Ovary (tissue), 10 donors: ENCODE results near the gene FSTL1. TPM values are rescaled to one million over a fixed set of nuclear protein-coding genes. Genes with fewer than 3 reads are reported as not detected.

ENCODE experiments used
- DNase-seq, 5 donors: peaks; one replicate each; pipeline ENCODE4 v3.0.0-alpha.2; 2019 to 2020
- H3K27ac ChIP-seq, 2 donors: fragments of 200-600 bp; one replicate each; pipeline versions ENCODE4 v1.5.1 to v1.8.0; 2019 to 2022
- H3K27me3 ChIP-seq: fragments of 200-600 bp; one replicate; pipeline ENCODE4 v1.8.0; 2022
- H3K36me3 ChIP-seq: fragments of 200-600 bp; sonication (generic); one replicate; pipeline ENCODE4 v1.5.1; 2019
- H3K4me1 ChIP-seq: one replicate; pipeline ENCODE4 v1.8.1; 2013; ENCODE audit warnings: mild to moderate bottlenecking, moderate library complexity; ENCODE audit not compliant: insufficient read depth
- H3K4me3 ChIP-seq: fragments of 200-600 bp; sonication (generic); one replicate; pipeline ENCODE4 v1.5.1; 2017
- H3K9me3 ChIP-seq, 2 donors: fragments of 200-600 bp in 1 of 2; sonication (generic) in 1 of 2; one replicate each; pipeline versions ENCODE4 v1.5.1 to v1.8.1; 2013 to 2019; ENCODE audit warnings: mild to moderate bottlenecking in 1 of 2, moderate library complexity in 1 of 2
- EP300 ChIP-seq: sonication (generic); formaldehyde crosslinking; IDR thresholded peaks from one replicate; pipeline ENCODE4 v1.6.1; 2017; ENCODE audit warnings: antibody characterized with exemption
- POLR2A ChIP-seq: fragments of 450-650 bp; IDR thresholded peaks from one replicate; pipeline ENCODE4 v1.6.1; 2017; ENCODE audit warnings: antibody characterized with exemption, mild to moderate bottlenecking, moderate library complexity
- WGBS, 3 donors: extraction: QIAGEN DNeasy Blood & Tissue Kit in 1 of 3; methylation state at CpG; one replicate each; pipeline versions ENCODE4 v1.1.5 to v1.1.7; 2013 to 2017; 5-methylcytosine and 5-hydroxymethylcytosine counted together
- intact Hi-C, 4 donors: fragments of 100-400 bp; cut with DNase I; formaldehyde crosslinking; loops; one replicate each; pipeline versions ENCODE4 v1.11.0 to v1.15.1; 2022 to 2023
- long read RNA-seq, 3 donors: library from polyadenylated mRNA in 2 of 3; unstranded in 2 of 3; transcript quantifications; one replicate each; pipeline ENCODE4 v2.0.0 and lab custom pipeline, GENCODE V29; 2021 to 2026
- polyA plus RNA-seq, 2 donors: library from polyadenylated mRNA; stranded (reverse); fragments of 200-250 nt in 1 of 2; fragments of 350-450 nt in 1 of 2; fragmentation: Illumina TruSeq in 1 of 2; extraction: RNeasy Lipid Tissue Mini Kit (QIAGEN cat#74804) in 1 of 2; gene quantifications; one replicate each; pipeline ENCODE4 v1.2.3, GENCODE V29; 2013 to 2014
- total RNA-seq, 7 donors: library from RNA; depleted of rRNA in 2 of 7; stranded (reverse); fragments of >200 nt in 2 of 7; fragmentation: NEBNext Ultra II Directional in 3 of 7; extraction: Animal tissue kit (Norgen Biotek cat#: 25700) in 3 of 7; gene quantifications; one replicate each; pipeline versions ENCODE4 v1.1.0 to v1.2.4, GENCODE V29; 2016 to 2023
- TF ChIP-seq, protein P1 (sequence below), 3 donors: fragments of 450-650 bp in 2 of 3; fragments of 200-600 bp in 1 of 3; IDR thresholded peaks; one replicate each; pipeline versions ENCODE4 v1.5.1 to v1.8.0; 2016 to 2022; ENCODE audit warnings: antibody characterized with exemption in 3 of 3, mild to moderate bottlenecking in 1 of 3
- donor health status: DM: no; HTN: no; CAD: no; lungs with moderate emphysema.
- donor health status: DM: no; HTN: no; CAD: no.
- donor health status: Bipolar disorder and iron deficiency.
- donor health status: DM: yes; HTN: yes; CAD: no.
- donor health status: DM: no; HTN: no; CAD: no.
- donor health status: DM: yes; HTN: yes; CAD: no.

FSTL1 gene, protein sequence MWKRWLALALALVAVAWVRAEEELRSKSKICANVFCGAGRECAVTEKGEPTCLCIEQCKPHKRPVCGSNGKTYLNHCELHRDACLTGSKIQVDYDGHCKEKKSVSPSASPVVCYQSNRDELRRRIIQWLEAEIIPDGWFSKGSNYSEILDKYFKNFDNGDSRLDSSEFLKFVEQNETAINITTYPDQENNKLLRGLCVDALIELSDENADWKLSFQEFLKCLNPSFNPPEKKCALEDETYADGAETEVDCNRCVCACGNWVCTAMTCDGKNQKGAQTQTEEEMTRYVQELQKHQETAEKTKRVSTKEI
- total RNA-seq, result 100 to 1,000 TPM in 5 of 7 donors, 10 to 100 TPM in 2; 98.0 to 296 (median 204) TPM
- polyA plus RNA-seq, result 100 to 1,000 TPM; 104 to 357 TPM
- long read RNA-seq, donor 1, full-length matches to known transcripts, result 55 of 93 reads
- long read RNA-seq, donor 1, partial matches to known transcripts, result 11 of 93 reads
- long read RNA-seq, donor 1, other reads (novel, unspliced or antisense), result 27 of 93 reads
- long read RNA-seq, donor 2, full-length matches to known transcripts, result 54 of 59 reads
- long read RNA-seq, donor 2, partial matches to known transcripts, result 0 of 59 reads
- long read RNA-seq, donor 2, other reads (novel, unspliced or antisense), result 5 of 59 reads
- long read RNA-seq, donor 3, full-length matches to known transcripts, result 393 of 472 reads
- long read RNA-seq, donor 3, partial matches to known transcripts, result 43 of 472 reads
- long read RNA-seq, donor 3, other reads (novel, unspliced or antisense), result 36 of 472 reads

DNA sequence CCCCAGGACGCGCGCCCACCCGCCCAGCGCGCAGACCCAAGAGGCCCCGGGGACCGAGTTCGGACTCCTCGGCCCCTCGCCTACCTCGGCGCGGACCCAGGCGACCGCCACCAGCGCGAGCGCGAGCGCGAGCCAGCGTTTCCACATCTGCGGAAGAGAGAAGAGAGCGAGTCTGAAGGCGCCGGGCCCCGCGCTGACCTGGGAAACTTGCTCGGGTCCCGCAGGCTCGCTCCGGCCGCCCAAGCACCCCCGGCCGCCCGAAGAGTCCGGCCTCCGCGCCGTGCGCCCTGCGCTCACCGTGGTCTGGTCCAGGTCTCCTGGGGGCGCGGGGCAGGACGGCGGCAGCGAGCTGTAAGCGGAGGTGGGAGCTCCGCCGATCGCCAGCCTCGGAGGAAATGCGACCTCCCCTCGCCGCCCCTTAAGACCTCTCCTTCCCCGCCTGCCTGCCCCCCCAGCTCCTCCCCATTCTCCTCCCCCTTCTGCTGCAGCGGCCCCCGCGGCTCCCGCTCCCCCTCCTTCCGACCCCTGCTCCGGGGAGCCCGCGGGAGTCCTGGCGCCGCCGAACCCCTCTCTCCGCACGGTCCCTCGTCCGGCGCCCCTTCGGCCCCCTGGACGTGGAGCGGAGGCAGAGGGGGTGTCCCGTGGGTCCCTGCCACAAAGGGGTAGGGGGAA lies at the start of gene FSTL1:
Gene FSTL1 (minus strand): TSS at position 393 of the 672 bp plus-strand sequence. CDS start 246 bp downstream, at position 147.
- peaks cover 16% of the 10 kb centered on the region for H3K4me1 ChIP-seq
- 0 to 1% (median 1%) methylated on average over 54 to 78 of the region's 78 CpGs for WGBS, 3 donors
- no peaks in the 10 kb centered on the region for H3K36me3 ChIP-seq
- no peaks in the 10 kb centered on the region for H3K9me3 ChIP-seq
- TF ChIP-seq EP300 (no peak), POLR2A (peak; percentile 65)
- no peaks in the 10 kb centered on the region for H3K27me3 ChIP-seq
- intact Hi-C loops, result no loop called here
- H3K4me3 ChIP-seq, result peak within 1 kb of the TSS; percentile 89
- DNase-seq, result peak; percentile 74 to 83 (median 79)
- peak within 1 kb of the TSS; percentile 80 to 85 for H3K27ac ChIP-seq

DNA sequence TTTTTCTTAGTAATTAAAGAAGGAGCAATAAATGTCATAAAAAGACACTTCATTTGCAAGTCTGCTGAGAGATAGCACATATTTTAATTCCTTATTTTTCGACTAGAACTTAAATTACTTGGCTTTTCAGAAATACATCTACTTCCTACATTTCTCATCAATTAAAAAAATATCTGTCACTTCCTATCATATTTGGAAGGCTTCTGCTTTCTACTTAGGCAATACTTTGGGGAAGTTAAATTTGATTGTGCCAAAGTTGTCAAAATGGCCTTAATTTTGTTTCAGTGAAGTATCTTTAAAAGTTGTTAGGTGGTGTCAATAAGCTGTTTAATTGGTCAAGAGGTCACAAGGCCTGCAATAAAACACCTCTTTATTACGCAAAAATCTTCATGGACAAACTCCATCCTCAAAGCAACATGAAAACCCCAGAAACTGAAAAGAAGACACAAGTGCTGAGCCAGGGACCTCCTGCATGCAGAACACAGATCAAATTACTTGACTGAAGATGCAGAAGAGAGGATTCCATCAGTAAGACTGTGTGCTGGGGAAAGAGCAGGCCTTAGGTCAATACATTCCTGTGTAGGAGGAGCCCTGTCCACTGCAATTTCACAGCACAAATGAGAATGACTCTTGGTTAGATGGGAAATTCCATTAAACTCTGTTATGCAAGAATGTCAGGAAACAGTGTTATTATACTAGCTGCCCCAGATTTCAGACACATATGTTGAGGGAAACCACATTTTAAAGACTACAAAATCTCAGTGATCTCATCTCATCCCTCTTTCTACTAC lies 48.0 kb upstream of the FSTL1 start:
- H3K27me3 ChIP-seq, result no peaks in the 10 kb centered on the region
- DNase-seq, result peak in 1 of 5 donors; percentile 41
- intact Hi-C loops, result no loop called here
- 44 to 56% (median 54%) methylated on average over 2 of the region's 2 CpGs for WGBS, 3 donors
- no peak overlapping the region for H3K27ac ChIP-seq
- H3K4me1 ChIP-seq, result no peaks in the 10 kb centered on the region
- no peak overlapping the region for H3K4me3 ChIP-seq
- no peaks in the 10 kb centered on the region for H3K9me3 ChIP-seq
- H3K36me3 ChIP-seq, result no peaks in the 10 kb centered on the region
- no peak for TF ChIP-seq POLR2A
- TF ChIP-seq EP300, result no peak
- TF ChIP-seq, protein P1, sequence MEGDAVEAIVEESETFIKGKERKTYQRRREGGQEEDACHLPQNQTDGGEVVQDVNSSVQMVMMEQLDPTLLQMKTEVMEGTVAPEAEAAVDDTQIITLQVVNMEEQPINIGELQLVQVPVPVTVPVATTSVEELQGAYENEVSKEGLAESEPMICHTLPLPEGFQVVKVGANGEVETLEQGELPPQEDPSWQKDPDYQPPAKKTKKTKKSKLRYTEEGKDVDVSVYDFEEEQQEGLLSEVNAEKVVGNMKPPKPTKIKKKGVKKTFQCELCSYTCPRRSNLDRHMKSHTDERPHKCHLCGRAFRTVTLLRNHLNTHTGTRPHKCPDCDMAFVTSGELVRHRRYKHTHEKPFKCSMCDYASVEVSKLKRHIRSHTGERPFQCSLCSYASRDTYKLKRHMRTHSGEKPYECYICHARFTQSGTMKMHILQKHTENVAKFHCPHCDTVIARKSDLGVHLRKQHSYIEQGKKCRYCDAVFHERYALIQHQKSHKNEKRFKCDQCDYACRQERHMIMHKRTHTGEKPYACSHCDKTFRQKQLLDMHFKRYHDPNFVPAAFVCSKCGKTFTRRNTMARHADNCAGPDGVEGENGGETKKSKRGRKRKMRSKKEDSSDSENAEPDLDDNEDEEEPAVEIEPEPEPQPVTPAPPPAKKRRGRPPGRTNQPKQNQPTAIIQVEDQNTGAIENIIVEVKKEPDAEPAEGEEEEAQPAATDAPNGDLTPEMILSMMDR (IDR thresholded peaks at IDR 0.05), result no peak

DNA sequence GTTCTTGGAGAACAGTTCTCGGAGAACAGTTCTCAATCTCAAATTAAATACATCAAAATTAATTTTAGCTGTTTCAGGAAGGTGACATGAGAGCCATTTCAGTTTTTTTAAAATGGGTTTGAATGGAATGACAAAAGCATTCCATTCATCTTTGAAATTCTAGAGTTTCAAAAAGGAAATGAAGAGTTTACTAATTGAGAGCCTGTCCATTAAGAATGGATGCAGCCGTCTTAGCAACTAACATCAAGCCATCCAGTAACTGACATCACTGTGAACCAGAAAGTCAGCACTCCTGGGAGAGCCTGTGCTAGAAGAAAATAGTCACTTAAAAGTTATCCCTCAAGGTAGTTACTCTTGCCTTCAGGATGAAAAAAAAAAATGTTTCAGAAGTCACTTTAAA lies 47.0 kb upstream of the FSTL1 start:
- intact Hi-C loops, result no loop called here

DNA sequence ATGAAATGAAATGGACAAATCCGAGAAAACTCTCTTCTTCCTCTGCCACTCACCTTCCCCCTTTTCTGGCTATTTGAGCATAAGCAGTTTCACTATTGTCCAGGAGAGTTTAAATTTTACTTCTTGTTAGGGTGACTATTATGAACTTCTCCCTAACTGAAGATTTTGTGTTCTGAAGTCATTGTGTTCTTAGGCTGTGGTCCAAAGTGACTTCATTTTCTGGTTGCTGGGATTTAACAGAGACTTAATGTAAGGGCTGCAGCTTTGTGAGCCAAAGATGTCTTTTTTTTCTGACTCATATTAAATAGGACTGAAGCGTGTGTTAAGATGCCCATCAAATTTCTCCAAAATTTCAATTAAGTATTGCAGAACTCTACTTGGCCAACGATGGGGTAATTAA lies 46.5 kb upstream of the FSTL1 start:
- intact Hi-C loops, result no loop called here

More for the DNA sequence above, 47.0 kb upstream of the FSTL1 start:
- Histone ChIP-seq H3K4me1 (no peaks in the 10 kb centered on the region), H3K27ac (no peak overlapping the region), H3K36me3 (no peaks in the 10 kb centered on the region), H3K27me3 (no peaks in the 10 kb centered on the region), H3K4me3 (no peak overlapping the region), H3K9me3 (no peaks in the 10 kb centered on the region)
- TF ChIP-seq EP300, result no peak
- TF ChIP-seq, protein P1 (IDR thresholded peaks at IDR 0.05), result no peak
- no peak for TF ChIP-seq POLR2A
- WGBS, 3 donors, result 50 to 73% (median 68%) methylated on average over 2 of the region's 2 CpGs
- no peak for DNase-seq

More for the DNA sequence above, 46.5 kb upstream of the FSTL1 start:
- no peak for DNase-seq
- H3K27me3 ChIP-seq, result no peaks in the 10 kb centered on the region
- 46 to 65% (median 59%) methylated on average over 3 of the region's 3 CpGs for WGBS, 3 donors
- H3K4me1 ChIP-seq, result no peaks in the 10 kb centered on the region
- H3K9me3 ChIP-seq, result no peaks in the 10 kb centered on the region
- no peak overlapping the region for H3K27ac ChIP-seq
- TF ChIP-seq, protein P1 (IDR thresholded peaks at IDR 0.05), result no peak
- no peak for TF ChIP-seq POLR2A
- no peak for TF ChIP-seq EP300
- H3K36me3 ChIP-seq, result no peaks in the 10 kb centered on the region
- no peak overlapping the region for H3K4me3 ChIP-seq
